Ovary (tissue), 9 donors: ENCODE measurements around the gene CBX3. TPM values are rescaled to one million over a fixed set of nuclear protein-coding genes. Genes with fewer than 3 reads are reported as not detected.
"Not testable (repeated sequence)": the region's sequence is repeated elsewhere in the genome, so short reads cannot be mapped to it uniquely, and the experiment has no call there.

Experiments
- DNase-seq, 5 donors: peaks; one replicate each; pipeline ENCODE4 v3.0.0-alpha.2; 2019 to 2020
- H3K27ac ChIP-seq, 2 donors: fragments of 200-600 bp; one replicate each; pipeline versions ENCODE4 v1.5.1 to v1.8.0; 2019 to 2022
- H3K27me3 ChIP-seq: fragments of 200-600 bp; one replicate; pipeline ENCODE4 v1.8.0; 2022
- H3K36me3 ChIP-seq: fragments of 200-600 bp; sonication (generic); one replicate; pipeline ENCODE4 v1.5.1; 2019
- H3K4me1 ChIP-seq: one replicate; pipeline ENCODE4 v1.8.1; 2013; ENCODE audit warnings: mild to moderate bottlenecking, moderate library complexity; ENCODE audit not compliant: insufficient read depth
- H3K4me3 ChIP-seq: fragments of 200-600 bp; sonication (generic); one replicate; pipeline ENCODE4 v1.5.1; 2017
- H3K9me3 ChIP-seq, 2 donors: fragments of 200-600 bp in 1 of 2; sonication (generic) in 1 of 2; one replicate each; pipeline versions ENCODE4 v1.5.1 to v1.8.1; 2013 to 2019; ENCODE audit warnings: mild to moderate bottlenecking in 1 of 2, moderate library complexity in 1 of 2
- EP300 ChIP-seq: sonication (generic); formaldehyde crosslinking; IDR thresholded peaks from one replicate; pipeline ENCODE4 v1.6.1; 2017; ENCODE audit warnings: antibody characterized with exemption
- POLR2A ChIP-seq: fragments of 450-650 bp; IDR thresholded peaks from one replicate; pipeline ENCODE4 v1.6.1; 2017; ENCODE audit warnings: antibody characterized with exemption, mild to moderate bottlenecking, moderate library complexity
- WGBS, 3 donors: extraction: QIAGEN DNeasy Blood & Tissue Kit in 1 of 3; methylation state at CpG; one replicate each; pipeline versions ENCODE4 v1.1.5 to v1.1.7; 2013 to 2017; 5-methylcytosine and 5-hydroxymethylcytosine counted together
- intact Hi-C, 4 donors: fragments of 100-400 bp; cut with DNase I; formaldehyde crosslinking; loops; one replicate each; pipeline versions ENCODE4 v1.11.0 to v1.15.1; 2022 to 2023
- polyA plus RNA-seq, 2 donors: library from polyadenylated mRNA; stranded (reverse); fragments of 200-250 nt in 1 of 2; fragments of 350-450 nt in 1 of 2; fragmentation: Illumina TruSeq in 1 of 2; extraction: RNeasy Lipid Tissue Mini Kit (QIAGEN cat#74804) in 1 of 2; gene quantifications; one replicate each; pipeline ENCODE4 v1.2.3, GENCODE V29; 2013 to 2014
- total RNA-seq, 7 donors: library from RNA; depleted of rRNA in 2 of 7; stranded (reverse); fragments of >200 nt in 2 of 7; fragmentation: NEBNext Ultra II Directional in 3 of 7; extraction: Animal tissue kit (Norgen Biotek cat#: 25700) in 3 of 7; gene quantifications; one replicate each; pipeline versions ENCODE4 v1.1.0 to v1.2.4, GENCODE V29; 2016 to 2023
- TF ChIP-seq, protein P1 (sequence below), 3 donors: fragments of 450-650 bp in 2 of 3; fragments of 200-600 bp in 1 of 3; IDR thresholded peaks; one replicate each; pipeline versions ENCODE4 v1.5.1 to v1.8.0; 2016 to 2022; ENCODE audit warnings: antibody characterized with exemption in 3 of 3, mild to moderate bottlenecking in 1 of 3
- donor health status: DM: no; HTN: no; CAD: no; lungs with moderate emphysema.
- donor health status: DM: no; HTN: no; CAD: no.
- donor health status: Bipolar disorder and iron deficiency.
- donor health status: DM: yes; HTN: yes; CAD: no.
- donor health status: DM: no; HTN: no; CAD: no.
- donor health status: DM: yes; HTN: yes; CAD: no.

Gene CBX3
- total and polyA plus RNA-seq, 9 donors: 71.7 to 133 (median 92.0) TPM

DNA sequence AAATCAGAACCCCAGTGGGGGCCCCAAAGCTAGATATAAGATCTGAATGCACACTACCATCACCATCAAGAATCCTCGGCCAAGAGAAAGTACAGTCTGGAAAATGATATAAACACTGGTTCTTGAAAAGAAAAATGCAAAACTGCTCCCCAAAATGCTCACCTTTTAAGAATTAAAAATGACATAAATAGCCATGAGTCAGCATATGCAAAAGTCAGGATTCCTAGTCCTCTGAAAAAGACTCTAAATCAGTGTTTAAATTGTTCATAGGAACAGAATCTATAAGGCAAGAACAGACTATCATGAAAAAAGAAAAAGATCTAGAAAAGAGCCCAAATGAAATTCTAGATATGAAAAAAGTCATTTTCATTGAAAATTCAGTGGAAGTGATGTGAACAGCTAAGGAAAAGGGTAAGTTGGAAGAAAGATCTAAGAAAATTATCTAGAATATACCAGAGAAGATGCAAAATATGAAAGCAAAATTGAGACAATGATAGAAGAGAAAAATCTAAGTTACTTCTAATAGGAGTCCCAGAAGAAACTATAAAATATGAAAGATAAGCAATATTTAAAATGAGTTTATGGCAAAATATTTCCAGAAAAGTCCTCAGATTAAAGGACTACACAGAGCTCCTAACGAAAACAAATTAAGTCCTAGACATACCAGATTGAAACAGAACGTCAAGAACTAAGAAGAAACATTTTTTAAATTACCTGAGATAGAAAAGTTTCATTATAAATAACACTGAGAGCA, 19.9 kb upstream of the CBX3 start:
- no peak overlapping the region for H3K27ac ChIP-seq
- no peaks in the 10 kb centered on the region for H3K36me3 ChIP-seq
- WGBS, 3 donors: 45 to 54% (median 51%) methylated on average over 3 of the region's 3 CpGs
- intact Hi-C loops: no loop called here
- no peak overlapping the region for H3K4me3 ChIP-seq
- H3K4me1 ChIP-seq: no peaks in the 10 kb centered on the region
- no peaks in the 10 kb centered on the region for H3K9me3 ChIP-seq
- DNase-seq: no peak
- TF ChIP-seq, protein P1, sequence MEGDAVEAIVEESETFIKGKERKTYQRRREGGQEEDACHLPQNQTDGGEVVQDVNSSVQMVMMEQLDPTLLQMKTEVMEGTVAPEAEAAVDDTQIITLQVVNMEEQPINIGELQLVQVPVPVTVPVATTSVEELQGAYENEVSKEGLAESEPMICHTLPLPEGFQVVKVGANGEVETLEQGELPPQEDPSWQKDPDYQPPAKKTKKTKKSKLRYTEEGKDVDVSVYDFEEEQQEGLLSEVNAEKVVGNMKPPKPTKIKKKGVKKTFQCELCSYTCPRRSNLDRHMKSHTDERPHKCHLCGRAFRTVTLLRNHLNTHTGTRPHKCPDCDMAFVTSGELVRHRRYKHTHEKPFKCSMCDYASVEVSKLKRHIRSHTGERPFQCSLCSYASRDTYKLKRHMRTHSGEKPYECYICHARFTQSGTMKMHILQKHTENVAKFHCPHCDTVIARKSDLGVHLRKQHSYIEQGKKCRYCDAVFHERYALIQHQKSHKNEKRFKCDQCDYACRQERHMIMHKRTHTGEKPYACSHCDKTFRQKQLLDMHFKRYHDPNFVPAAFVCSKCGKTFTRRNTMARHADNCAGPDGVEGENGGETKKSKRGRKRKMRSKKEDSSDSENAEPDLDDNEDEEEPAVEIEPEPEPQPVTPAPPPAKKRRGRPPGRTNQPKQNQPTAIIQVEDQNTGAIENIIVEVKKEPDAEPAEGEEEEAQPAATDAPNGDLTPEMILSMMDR (IDR thresholded peaks at IDR 0.05): no peak
- no peak for TF ChIP-seq POLR2A
- TF ChIP-seq EP300: no peak
- H3K27me3 ChIP-seq: no peaks in the 10 kb centered on the region

GRCh38 chr7:26182283-26182682, 19.3 kb upstream of the CBX3 start:
- TF ChIP-seq, protein P1 (IDR thresholded peaks at IDR 0.05): no peak
- no peak for TF ChIP-seq EP300
- TF ChIP-seq POLR2A: no peak
- Histone ChIP-seq H3K4me3 (no peak overlapping the region), H3K27me3 (no peaks in the 10 kb centered on the region), H3K27ac (no peak overlapping the region), H3K4me1 (no peaks in the 10 kb centered on the region), H3K9me3 (no peaks in the 10 kb centered on the region), H3K36me3 (no peaks in the 10 kb centered on the region)
- intact Hi-C loops: no loop called here
- 59 to 70% (median 64%) methylated on average over 6 of the region's 6 CpGs for WGBS, 3 donors
- peak in 1 of 5 donors; percentile 23 for DNase-seq

- Histone ChIP-seq H3K4me1 (no peaks in the 10 kb centered on the region), H3K36me3 (no peaks in the 10 kb centered on the region), H3K27me3 (no peaks in the 10 kb centered on the region), H3K9me3 (no peaks in the 10 kb centered on the region), H3K27ac (no peak overlapping the region), H3K4me3 (no peak overlapping the region)
- TF ChIP-seq, protein P1 (IDR thresholded peaks at IDR 0.05): no peak
- TF ChIP-seq POLR2A (no peak), EP300 (no peak)
- intact Hi-C loops: no loop called here
- WGBS, 3 donors: 71 to 77% (median 77%) methylated on average over 8 of the region's 8 CpGs
- DNase-seq: no peak
These were observed 18.8 kb upstream of the CBX3 start for GRCh38 chr7:26182706-26183105.

DNA sequence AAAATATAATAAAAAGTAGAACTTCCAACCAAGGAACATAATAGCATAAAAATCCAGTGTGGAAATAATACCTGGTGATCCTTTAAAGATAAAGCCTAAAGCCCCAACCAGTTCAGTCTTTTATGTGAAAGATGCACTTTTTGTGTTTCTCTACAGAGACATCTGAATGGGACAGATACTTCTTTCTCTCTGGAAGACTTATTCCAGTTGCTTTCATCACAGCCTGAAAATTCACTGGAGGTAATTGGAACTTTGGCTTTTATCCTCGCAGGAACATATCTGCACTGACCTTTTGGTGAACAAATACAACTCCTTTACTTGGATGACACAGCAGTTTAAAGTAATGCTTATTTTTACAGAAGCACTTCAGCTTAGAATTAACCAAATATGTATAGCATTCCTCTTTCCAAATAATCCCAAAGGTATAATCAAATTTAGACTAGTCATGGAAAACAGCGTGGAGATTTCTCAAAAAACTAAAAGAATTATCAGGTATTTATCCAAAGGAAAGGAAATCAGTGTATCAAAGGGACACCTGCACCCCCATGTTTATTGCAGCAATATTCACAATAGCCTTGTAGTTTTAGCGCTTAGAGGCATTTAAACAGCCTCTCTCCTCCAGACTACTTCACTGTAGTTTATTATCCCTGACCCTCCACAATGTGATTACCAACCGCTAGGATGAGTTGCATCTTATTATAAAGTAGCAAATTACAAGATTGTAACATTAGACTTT, 17.8 kb upstream of the CBX3 start:
- intact Hi-C loops: no loop called here
- Histone ChIP-seq H3K9me3 (no peaks in the 10 kb centered on the region), H3K4me3 (no peak overlapping the region), H3K27ac (no peak overlapping the region), H3K36me3 (no peaks in the 10 kb centered on the region), H3K4me1 (no peaks in the 10 kb centered on the region), H3K27me3 (no peaks in the 10 kb centered on the region)
- WGBS, 3 donors: 23 to 35% (median 24%) methylated on average over 4 of the region's 4 CpGs
- no peak for TF ChIP-seq POLR2A
- TF ChIP-seq EP300: no peak
- TF ChIP-seq, protein P1 (IDR thresholded peaks at IDR 0.05): no peak
- DNase-seq: no peak

GRCh38 chr7:26184281-26185101, 17.1 kb upstream of the CBX3 start:
- H3K27me3 ChIP-seq, H3K27ac ChIP-seq, H3K36me3 ChIP-seq, DNase-seq, H3K4me1 ChIP-seq, H3K9me3 ChIP-seq, intact Hi-C loops, H3K4me3 ChIP-seq: not testable (repeated sequence)
- WGBS, 3 donors: 42 to 52% (median 47%) methylated on average over 4 of the region's 4 CpGs
